Stimulated activated CD4-positive, alpha-beta T cell treated with anti-CD3 and anti-CD28 coated beads, Interleukin-4, amount 100 ng/mL, for 48 hours (primary cell): ENCODE measurements around the gene FCGR1A.
"Not testable (repeated sequence)": the region's sequence is repeated elsewhere in the genome, so short reads cannot be mapped to it uniquely, and the experiment has no call there.

Source experiments
- DNase-seq, 2 donors: peaks; one replicate each; pipeline ENCODE4 v3.0.0-alpha.2; 2020; ENCODE audit warnings: low read depth in 2 of 2

FCGR1A gene

DNA sequence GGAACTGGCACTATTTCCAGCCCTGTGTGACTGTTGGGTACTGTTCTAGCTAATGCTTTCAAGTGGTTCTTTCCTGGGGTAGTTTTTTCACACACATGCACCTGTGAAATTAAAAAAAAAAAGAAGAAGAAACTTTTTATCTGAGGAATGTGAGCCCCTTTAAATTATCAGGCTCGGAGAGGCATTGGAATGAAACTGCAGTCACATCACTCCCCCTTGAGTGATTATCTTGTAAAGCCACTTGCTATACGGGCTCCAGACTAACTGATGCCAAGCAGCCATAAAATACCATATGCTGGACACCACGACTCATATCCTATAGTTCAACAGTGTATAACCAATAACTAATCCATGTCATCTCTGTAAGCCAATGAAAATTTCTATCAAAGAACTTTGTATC, 5.4 kb upstream of the FCGR1A start:
- not testable (repeated sequence) for DNase-seq

DNA sequence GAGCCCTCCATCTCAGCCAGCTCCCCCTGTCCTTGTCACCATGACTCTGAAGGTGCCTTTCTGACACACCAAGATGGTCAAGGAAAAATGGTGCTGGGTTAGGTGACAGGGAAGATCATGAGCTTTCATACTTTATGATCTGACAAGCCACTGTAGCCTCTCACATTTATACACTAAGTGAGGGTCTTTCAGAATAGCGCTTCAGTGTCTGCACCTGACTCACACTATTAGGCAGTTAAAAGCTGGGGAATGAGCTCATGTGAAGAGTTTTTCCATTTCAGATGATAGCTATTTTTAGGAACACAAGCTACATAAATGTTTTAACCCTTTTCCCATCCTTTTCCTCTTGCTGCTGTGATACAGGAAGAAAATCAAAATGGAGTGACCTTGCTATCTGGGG, 4.2 kb upstream of the FCGR1A start:
- not testable (repeated sequence) for DNase-seq

DNA sequence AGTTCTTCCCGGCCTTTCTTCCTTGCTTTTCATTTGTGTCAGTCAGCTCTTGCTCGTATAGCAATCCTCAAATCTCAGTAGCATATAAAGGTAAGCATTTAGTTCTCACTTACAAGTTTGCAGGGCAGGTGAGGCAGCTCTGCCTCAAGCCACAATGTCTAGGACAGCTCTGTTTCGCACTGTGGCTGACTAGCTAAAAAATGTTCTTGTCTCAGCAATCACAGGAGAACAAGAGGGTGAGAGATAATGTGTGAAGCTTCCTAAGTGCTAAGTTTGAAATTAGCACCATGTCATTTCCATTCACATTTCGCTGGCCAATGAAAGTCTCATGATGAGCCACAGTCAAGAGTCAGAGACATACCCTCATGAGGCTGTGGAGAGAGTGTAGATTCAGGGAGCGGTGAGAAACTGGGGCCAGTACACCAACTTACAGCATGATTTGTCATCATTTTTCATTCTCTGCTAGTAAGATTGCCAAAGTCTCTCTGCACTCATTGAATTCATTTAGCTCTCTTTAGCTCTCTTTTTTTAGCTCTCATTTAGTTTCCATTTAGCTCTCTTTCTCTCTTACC, 995 bp upstream of the FCGR1A start:
- DNase-seq: not testable (repeated sequence)

DNA sequence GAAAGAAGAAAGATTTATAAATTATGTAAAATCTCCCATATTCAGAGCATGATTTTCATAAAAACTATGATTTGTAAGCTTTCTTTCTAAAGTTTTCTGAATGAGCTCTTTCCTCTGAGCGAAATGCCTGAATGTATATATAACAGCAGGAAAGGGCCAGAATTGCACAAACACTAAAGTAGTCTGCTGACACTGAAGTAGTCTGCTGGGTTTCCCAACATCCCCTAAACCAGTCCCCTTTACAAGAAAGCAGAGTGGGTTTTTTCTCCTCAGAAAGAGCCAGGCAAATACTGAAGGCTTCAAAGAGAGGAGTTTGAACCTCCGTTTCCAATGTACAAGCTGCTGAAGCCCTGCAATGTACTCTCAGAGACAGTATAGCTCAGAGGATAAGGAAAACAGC, 795 bp downstream of the FCGR1A start:
- not testable (repeated sequence) for DNase-seq

DNA sequence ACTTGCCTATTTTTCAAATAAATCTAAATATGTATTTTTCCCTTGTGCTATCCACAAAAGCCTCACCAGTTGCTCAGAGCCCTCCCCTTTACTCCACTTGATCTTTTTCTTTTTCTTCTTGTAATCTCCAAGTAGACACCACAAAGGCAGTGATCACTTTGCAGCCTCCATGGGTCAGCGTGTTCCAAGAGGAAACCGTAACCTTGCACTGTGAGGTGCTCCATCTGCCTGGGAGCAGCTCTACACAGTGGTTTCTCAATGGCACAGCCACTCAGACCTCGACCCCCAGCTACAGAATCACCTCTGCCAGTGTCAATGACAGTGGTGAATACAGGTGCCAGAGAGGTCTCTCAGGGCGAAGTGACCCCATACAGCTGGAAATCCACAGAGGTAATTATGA, 1.4 kb downstream of the FCGR1A start:
- DNase-seq: not testable (repeated sequence)

DNA sequence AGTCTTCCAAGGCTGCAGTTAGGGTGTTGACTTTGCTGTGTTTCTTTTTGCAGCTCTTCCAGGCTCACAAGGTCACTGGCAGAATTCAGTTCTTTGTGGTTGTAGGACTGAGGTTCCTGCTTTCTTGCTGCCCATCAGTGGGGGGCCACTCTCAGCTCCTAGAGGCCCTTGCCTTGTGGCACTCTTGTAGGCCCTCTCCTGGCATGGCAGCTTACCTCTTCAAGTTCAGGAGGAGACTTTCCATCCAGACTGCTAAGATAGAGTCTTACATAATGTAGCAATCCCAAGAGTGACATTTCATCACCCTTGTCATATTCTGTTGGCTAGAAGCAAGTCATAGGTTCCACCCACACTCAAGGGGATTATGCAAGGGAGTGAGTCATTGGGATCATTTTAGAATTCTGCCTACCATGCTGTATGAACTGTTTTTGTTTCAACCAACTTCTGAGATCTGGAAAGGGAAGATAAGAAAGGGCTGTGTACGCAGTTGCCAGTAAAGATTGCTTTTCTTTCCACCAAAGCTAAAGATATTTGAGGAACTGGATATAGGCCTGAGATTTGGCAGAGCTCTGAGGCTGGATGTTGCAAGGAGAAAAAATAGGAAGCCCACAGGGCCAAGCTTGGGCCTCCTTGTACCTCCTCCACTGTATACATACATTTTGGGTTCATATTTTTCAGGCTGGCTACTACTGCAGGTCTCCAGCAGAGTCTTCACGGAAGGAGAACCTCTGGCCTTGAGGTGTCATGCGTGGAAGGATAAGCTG, 5.4 kb downstream of the FCGR1A start:
- not testable (repeated sequence) for DNase-seq

DNA sequence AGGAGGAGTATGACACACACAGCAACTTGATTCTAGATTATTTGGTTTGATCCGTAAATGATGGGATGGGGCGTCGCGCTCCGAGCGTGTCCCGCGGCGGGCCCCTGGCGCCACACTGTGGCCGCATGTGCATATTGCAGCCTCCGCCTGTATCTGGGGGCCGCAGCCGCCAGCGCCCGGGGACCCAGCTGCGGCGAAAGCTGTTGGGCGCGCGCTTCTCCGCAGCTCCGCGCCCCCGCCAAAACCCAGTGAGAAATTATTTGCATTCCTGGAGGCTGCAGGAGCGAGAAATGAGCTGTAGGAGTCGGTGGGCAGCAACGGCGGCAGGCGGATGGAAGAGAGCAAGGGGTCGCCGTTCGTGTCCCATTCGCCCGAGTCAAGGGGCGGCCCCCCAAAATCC, 10.0 kb downstream of the FCGR1A start:
- peak; percentile 38 to 47 for DNase-seq

DNA sequence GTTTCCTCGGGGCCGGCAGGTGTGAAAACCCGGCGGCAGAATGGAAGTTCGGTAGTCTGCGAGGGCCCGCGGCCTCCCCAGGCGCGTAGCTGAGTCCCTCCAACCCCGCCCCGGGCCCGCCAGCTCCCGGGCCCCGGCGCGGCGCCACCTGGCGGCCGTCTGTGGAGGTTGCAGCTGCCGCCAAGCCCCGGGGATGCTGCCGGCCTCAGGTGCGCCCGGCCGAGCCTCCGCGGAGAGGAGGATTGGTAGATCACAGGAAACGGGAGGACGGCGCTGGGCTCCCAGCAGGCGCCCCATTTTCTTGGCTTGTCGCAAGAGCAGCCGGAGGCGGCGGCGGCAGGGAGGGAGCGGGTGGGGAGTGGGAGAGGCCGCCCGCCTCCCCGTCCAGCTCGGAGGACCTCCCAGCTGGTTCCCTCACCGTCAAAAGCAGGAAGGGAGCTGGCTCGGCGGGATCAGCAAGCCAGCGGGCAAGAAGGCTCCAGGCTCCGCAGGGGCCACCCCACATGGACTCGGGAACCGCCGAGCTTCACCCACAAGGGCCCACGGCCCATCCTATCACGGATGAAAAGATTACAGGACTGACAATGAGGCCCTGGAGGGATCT, 10.5 kb downstream of the FCGR1A start:
- DNase-seq: peak; percentile 65 to 83

DNA sequence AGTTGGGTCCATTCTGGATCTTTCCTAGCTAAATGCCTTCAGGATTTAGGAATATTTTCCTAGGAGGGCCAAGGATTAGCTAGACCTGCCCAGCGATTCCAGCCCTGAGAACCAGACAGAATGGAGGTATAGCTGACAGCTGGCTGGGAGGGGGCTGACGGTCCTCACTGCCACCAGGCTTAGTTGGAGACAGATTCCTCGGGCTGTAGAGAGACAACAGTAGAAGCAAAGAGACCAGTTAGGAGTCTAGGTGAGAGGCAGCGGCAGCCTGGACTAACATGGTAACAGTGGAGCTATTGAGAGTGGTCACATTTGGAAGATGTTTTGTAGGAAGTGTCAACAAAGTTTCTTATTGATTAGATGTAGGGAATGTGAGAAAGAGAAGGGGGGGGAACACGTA, 11.4 kb downstream of the FCGR1A start:
- DNase-seq: not testable (repeated sequence)

DNA sequence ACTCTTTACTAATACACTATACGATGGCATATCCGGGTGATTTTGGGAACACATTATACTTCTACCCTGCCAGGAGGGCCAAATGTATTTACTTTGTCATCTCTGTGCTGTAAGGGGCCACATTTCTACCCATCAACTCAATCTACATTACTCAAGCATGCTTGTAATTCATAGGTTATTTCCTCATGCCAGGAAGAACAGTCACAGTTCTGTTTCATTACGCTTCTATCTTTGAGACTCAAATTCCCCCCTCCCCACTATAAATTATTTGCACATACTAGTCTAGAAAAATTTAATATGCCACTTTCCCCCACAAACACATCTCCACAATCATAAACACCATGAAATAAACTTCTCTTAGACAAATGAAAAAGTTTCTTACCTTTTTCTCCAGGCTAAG, 19.1 kb downstream of the FCGR1A start:
- DNase-seq: not testable (repeated sequence)

DNA sequence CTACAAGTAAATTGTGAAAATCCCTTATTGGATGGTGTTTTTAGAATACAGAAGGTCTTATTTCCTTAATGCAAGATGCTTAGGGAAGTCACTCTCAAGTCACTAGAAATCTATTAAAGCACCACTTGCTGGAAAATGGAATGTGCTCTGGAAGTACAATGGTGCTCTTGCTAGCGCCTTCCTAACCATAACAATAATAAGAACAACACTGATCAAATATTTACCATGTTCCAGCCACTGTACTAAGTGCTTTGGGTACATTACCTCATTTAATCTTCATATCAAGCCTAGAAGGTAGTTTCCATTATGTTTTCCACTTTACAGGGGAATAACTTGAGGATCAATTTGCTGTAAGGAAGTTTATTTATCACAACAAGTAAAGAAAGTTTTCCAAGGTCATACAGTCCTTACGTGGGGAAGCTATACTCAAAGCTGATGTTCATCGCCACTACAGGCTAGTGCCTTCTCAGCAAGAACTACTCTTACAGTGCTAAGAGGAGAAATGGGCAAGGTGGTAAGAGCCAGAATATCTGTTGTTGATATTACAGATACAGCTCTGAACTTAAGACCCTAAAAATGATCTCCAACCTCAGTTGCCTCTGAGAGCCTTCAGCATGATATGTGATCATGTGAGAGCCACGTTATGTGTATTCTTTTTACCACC, 22.1 kb downstream of the FCGR1A start:
- not testable (repeated sequence) for DNase-seq

DNA sequence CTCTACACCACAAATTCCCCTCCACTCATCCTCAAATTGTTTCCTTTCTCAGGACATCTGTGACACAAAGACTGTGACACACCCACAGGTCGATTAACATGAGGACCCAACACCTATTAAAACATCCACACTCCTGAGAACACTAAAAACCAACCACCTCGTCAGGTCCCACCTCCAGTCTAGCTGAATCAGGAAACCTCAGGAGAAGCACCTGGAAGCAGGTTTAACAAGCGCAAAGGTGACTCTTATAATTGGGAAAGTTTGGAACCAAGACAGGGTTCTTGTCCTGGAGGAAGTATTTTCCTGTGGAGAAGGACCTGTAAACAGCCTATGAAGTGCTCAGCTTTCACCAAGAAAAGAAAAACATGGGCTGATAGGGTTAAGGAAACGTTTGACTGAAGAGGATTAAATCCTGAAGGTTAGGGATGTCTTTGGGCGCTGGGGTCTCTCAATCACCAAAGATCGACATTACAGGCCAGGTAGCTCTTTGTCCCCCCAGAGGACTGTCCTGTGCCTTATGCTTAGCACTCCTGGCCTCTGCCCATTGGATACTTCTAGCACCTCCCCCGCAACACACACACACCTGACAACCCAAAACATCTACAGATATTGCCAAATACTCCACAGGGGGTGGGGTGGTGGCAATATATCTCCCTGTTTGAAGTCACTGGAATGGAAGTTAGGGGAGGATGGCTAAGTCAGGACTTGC, 28.4 kb downstream of the FCGR1A start:
- not testable (repeated sequence) for DNase-seq

DNA sequence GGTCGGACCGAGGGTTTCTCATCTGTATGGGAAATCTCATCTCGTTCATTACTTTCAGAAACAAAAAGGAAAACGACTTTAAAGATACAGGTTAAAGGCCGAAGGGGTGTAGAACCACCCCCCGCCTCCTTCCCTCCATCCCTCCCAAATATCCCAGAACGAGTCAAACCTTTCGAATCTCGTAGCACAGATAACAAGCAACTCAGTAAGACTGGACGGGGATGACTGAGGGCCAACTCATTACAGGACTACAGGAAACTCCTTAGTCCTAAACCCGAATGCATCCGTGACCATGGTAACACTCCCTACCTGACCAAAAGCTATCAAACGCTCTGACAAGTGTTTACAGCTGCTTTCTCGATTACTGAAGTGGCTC, 29.0 kb downstream of the FCGR1A start:
- DNase-seq: not testable (repeated sequence)

DNA sequence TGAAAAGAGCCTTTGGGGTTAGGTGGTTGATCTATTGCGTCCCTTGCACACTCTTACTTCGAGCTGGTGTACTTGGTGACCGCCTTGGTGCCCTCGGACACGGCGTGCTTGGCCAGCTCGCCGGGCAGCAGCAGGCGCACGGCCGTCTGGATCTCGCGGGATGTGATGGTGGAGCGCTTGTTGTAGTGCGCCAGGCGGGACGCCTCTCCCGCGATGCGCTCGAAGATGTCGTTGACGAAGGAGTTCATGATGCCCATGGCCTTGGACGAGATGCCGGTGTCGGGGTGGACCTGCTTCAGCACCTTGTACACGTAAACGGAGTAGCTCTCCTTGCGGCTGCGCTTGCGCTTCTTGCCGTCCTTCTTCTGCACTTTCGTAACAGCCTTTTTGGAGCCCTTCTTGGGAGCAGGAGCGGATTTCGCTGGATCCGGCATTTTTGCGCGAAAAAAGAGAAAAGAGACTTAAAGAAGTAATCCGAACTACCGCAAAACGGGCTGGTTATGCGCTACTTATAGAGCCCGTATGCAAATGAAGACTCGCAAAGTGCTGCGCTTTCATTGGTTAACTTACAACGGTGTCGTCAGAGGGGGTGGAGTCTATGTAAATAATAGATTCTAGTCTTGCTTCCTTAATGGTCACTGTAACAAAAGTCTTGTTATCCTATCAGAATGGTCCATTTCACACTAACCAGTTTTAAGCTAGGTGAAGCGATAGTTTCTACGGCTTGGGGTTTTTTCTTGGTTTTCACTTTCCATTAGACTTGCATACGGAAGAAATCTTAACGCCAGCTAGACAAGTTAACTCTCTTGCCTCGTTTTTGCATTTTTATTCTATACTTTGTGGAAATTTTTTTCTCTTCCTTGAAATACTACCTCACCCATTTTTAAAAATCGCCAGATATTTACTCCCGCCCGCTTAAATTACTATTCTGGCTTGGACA, 29.7 kb downstream of the FCGR1A start:
- peak; percentile 54 to 63 for DNase-seq

DNA sequence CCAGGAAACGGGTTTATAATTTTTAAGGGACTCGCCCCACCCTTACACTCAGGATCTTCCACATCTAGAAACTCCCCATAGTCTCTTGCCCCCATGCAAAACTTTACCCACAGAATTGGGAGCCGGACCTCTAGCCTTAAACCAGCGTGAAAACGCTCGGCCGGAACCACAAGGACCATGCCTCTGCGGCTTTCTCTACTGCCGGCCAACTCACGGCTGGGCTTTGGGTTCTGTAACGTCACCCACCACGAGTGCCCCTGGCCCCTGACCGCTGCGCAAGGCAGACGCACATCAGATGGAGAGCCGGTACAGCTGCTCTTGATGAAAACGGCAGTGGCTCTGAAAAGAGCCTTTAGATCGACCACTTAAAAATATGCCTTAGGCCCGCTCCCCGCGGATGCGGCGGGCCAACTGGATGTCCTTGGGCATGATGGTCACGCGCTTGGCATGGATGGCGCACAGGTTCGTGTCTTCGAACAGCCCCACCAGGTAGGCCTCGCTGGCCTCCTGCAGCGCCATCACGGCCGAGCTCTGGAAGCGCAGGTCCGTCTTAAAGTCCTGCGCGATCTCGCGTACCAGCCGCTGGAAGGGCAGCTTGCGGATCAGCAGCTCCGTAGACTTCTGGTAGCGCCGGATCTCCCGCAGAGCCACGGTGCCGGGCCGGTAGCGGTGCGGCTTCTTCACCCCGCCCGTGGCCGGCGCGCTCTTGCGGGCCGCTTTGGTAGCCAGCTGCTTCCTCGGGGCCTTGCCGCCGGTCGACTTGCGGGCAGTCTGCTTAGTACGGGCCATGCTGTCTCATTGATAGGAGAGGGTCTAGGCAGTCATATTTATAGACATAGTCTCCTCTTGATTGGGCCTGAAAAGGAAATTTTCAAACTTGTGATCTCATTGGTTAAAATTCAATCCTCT, 30.7 kb downstream of the FCGR1A start:
- DNase-seq: peak in 1 of 2 donors; percentile 32

DNA sequence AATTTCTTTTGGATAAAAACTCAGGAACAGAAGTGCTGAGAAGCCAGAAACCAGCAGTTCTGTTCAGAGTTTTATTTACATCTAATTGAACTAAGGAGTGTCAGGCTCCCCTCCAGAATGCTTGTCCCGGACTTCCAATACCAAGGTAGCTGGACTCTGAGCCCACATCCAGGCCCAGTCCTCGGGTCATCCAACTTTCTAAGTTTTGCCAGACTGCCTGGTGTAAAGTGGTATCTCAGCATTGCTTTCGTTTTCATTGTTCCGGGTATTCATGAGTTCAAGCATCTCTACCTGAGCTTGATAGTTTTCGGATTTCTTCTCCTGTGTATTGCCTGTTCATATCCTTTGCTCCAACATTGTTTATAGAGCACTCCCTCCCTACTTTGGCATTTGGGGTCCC, 37.9 kb downstream of the FCGR1A start:
- not testable (repeated sequence) for DNase-seq

DNA sequence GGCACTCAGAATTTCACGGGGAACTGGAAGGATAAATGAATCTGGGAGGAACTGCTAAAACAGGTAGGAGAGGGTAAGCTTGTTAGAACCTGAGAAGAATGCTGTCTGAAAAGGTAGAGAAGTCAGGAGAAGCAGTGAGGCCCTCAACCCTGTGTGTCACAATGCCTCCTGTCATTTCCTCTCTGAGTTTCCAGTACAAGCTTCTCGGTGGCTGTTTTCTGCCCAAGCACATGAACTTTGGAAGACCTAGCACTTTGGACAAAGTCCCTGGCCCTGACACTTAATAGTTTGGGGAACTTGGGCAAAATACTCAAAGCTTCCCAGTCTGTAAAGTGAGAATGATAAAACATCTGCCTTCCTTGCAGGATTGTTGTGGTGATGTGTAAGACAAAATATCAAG, 44.1 kb downstream of the FCGR1A start:
- not testable (repeated sequence) for DNase-seq

DNA sequence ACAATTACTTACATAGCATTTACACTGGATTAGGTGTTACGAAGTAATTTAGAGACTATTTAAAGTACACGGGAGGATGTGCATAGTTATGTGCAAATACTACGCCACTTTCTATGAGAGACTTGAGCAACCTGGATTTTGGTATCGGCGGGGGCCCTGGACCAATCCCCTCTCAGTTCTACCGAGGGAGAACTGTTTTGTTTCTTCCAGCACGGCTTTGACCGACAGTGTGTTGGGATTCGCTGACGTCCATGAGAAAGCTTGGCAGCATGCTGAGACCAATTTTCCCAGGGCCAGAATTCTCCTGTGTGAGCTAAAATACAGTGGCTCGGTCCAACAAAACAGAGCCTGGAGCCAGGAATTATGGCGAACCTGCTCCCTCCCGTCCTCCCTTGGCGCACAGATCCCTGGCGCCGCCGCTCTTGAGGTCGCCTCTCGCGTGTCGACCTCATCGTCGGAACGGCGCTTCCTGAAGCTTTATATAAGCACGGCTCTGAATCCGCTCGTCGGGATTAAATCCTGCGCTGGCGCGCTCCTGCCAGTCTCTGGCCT, 49.3 kb downstream of the FCGR1A start:
- DNase-seq: not testable (repeated sequence)
